Endothelial cell of umbilical vein (primary cell): Measurements from ENCODE around the gene PTPRT. TPM values are rescaled to one million over a fixed set of nuclear protein-coding genes. Genes with fewer than 3 reads are reported as not detected.

Experiments
- BruUV-seq: library from RNA; stranded (reverse); fragments of 400-500 nt; replicated peaks from 2 replicates; lab custom pipeline; 2021; lab: Mats Ljungman, UMichigan
- CTCF ChIA-PET: fragments of 300-600, 350-600 bp; sonication (Branson Sonifier 250); formaldehyde crosslinking; loops from one replicate; lab custom pipeline; 2021; ENCODE audit warnings: antibody characterized with exemption, inconsistent platforms; lab: Charles Lee
- POLR2A ChIA-PET: fragments of 300-600, 350-600 bp; sonication (Branson Sonifier 250); formaldehyde crosslinking; loops from one replicate; lab custom pipeline; 2021; ENCODE audit warnings: antibody characterized with exemption, inconsistent platforms; lab: Charles Lee
- DNase-seq: peaks from one replicate; pipeline ENCODE4 v3.0.0-alpha.2; 2011; ENCODE audit warnings: low read depth, low spot score
- FAIRE-seq: peaks from 2 replicates; lab custom pipeline; 2011; peaks lifted over from hg19 to GRCh38; lab: Jason Lieb, UNC
- H2AFZ ChIP-seq: 2 replicates; pipeline ENCODE4 v1.6.0; 2012; ENCODE audit warnings: low read depth, low read length, control low read depth, inconsistent platforms
- H3K27ac ChIP-seq: 2 replicates; pipeline ENCODE4 v1.5.1; 2011; ENCODE audit warnings: low read depth, mild to moderate bottlenecking, control low read depth, low read length, moderate library complexity; ENCODE audit not compliant: insufficient read depth
- H3K27me3 ChIP-seq, 2 experiments: 2 replicates each; pipeline versions ENCODE4 v1.6.0 to v1.6.1; 2011; ENCODE audit warnings: low read length in 2 of 2, mixed read lengths in 1 of 2; ENCODE audit not compliant: control insufficient read depth in 2 of 2, insufficient read depth in 2 of 2
- H3K36me3 ChIP-seq, 2 experiments: 2 replicates in 1 of 2; 3 replicates in 1 of 2; pipeline ENCODE4 v1.5.1; 2011; ENCODE audit warnings: low read length in 2 of 2, mild to moderate bottlenecking in 1 of 2, moderate library complexity in 1 of 2; ENCODE audit not compliant: control insufficient read depth in 2 of 2, insufficient read depth in 2 of 2; ENCODE audit errors: extremely low read depth in 1 of 2
- H3K4me1 ChIP-seq: 3 replicates; pipeline ENCODE4 v1.5.1; 2011; ENCODE audit warnings: mild to moderate bottlenecking, low read length; ENCODE audit not compliant: control insufficient read depth, insufficient read depth; ENCODE audit errors: extremely low read depth
- H3K4me2 ChIP-seq: 2 replicates; pipeline ENCODE4 v1.6.1; 2011; ENCODE audit warnings: low read length, control low read depth, mixed read lengths; ENCODE audit not compliant: insufficient read depth
- H3K4me3 ChIP-seq, 3 experiments: fragments of 200-600 bp in 1 of 3; sonication (generic), shearing (Covaris generic) in 1 of 3; replicated peaks in 1 of 3; 2 replicates each; pipeline ENCODE4 v1.5.1; 2011 to 2016; ENCODE audit warnings: control low read depth in 3 of 3, low read length in 3 of 3, mild to moderate bottlenecking in 2 of 3, inconsistent platforms in 1 of 3, low read depth in 1 of 3, moderate library complexity in 1 of 3; ENCODE audit not compliant: insufficient read depth in 1 of 3
- H3K79me2 ChIP-seq: 2 replicates; pipeline ENCODE4 v1.6.0; 2012; ENCODE audit warnings: low read length, inconsistent platforms; ENCODE audit not compliant: control insufficient read depth, insufficient read depth
- H3K9ac ChIP-seq: replicated peaks from 2 replicates; pipeline ENCODE3; 2011; ENCODE audit warnings: low read length, control low read depth; ENCODE audit not compliant: insufficient read depth; ENCODE audit errors: extremely low read depth
- H3K9me1 ChIP-seq: replicated peaks from 3 replicates; pipeline ENCODE4 v1.6.0; 2011; ENCODE audit warnings: mild to moderate bottlenecking, low read length; ENCODE audit not compliant: control insufficient read depth, insufficient read depth; ENCODE audit errors: extremely low read depth
- H3K9me3 ChIP-seq: replicated peaks from 2 replicates; pipeline ENCODE4 v1.5.1; 2012; ENCODE audit warnings: low read length, inconsistent platforms; ENCODE audit not compliant: control insufficient read depth, insufficient read depth
- H4K20me1 ChIP-seq: replicated peaks from 2 replicates; pipeline ENCODE3; 2011; ENCODE audit warnings: mild to moderate bottlenecking, low read length; ENCODE audit not compliant: control insufficient read depth, insufficient read depth; ENCODE audit errors: extremely low read depth
- EZH2 ChIP-seq: IDR thresholded peaks from 2 replicates; pipeline ENCODE4 v1.6.1; 2012; ENCODE audit warnings: borderline replicate concordance, low read depth, mild to moderate bottlenecking, moderate library complexity, low read length, inconsistent platforms; ENCODE audit not compliant: severe bottlenecking
- FOS ChIP-seq: IDR thresholded peaks from 2 replicates; pipeline ENCODE4 v1.6.1; 2011; ENCODE audit warnings: mild to moderate bottlenecking, low read length, moderate library complexity, borderline replicate concordance; ENCODE audit not compliant: insufficient read depth
- GATA2 ChIP-seq: IDR thresholded peaks from 2 replicates; pipeline ENCODE4 v1.7.0; 2011; ENCODE audit warnings: low read depth, mild to moderate bottlenecking, moderate library complexity, mixed read lengths, low read length; ENCODE audit not compliant: insufficient read length, insufficient read depth
- JUN ChIP-seq: IDR thresholded peaks from 2 replicates; pipeline ENCODE4 v1.6.1; 2011; ENCODE audit warnings: borderline replicate concordance, low read depth; ENCODE audit not compliant: insufficient read length, insufficient read depth
- POLR2A ChIP-seq: IDR thresholded peaks from 2 replicates; pipeline ENCODE4 v1.6.1; 2012; ENCODE audit warnings: low read depth, mild to moderate bottlenecking, control low read depth, low read length
- POLR2AphosphoS5 ChIP-seq: IDR thresholded peaks from 2 replicates; pipeline ENCODE4 v1.6.1; 2012; ENCODE audit warnings: low read depth, mild to moderate bottlenecking, control low read depth, low read length, moderate library complexity; ENCODE audit not compliant: insufficient read depth
- dilution Hi-C: fragments of 300-500 bp; cut with MboI; formaldehyde crosslinking; loops from one replicate; pipeline ENCODE4 v1.15.0; 2019; ENCODE audit warnings: low sequenced_read_pairs; ENCODE audit not compliant: extremely low pct_ligation_motif_present
- intact Hi-C: fragments of 100-400 bp; cut with micrococcal nuclease; formaldehyde crosslinking; loops from one replicate; pipeline ENCODE4 v1.10.0; 2022
- polyA plus RNA-seq, 4 experiments: library from polyadenylated mRNA; depleted of rRNA in 3 of 4; stranded (reverse) in 3 of 4; unstranded in 1 of 4; fragments of >200 nt; gene quantifications; 2 replicates each; pipeline versions ENCODE4 v1.2.1 to v1.2.3, GENCODE V29; 2011 to 2012; ENCODE audit warnings: missing spikeins in 1 of 4
- total RNA-seq: library from RNA; stranded (reverse); gene quantifications from 2 replicates; pipeline ENCODE4 v1.2.3, GENCODE V29; 2021
- TF ChIP-seq, protein P1 (sequence below): IDR thresholded peaks from 2 replicates; pipeline ENCODE4 v1.6.1; 2011; ENCODE audit not compliant: insufficient read depth, insufficient read length
- TF ChIP-seq, protein P2 (sequence below), 2 donors: IDR thresholded peaks; 1 replicate in 1 of 2; 2 replicates in 1 of 2; pipeline ENCODE4 v1.5.1; 2011; ENCODE audit warnings: low read length in 2 of 2, mild to moderate bottlenecking in 2 of 2, moderate library complexity in 2 of 2, control low read depth in 1 of 2, inconsistent platforms in 1 of 2, low read depth in 1 of 2; ENCODE audit not compliant: insufficient read depth in 1 of 2; ENCODE audit errors: extremely low read depth in 1 of 2

Gene PTPRT
- total and polyA plus RNA-seq, 2 donors (not counting 3 experiments of a cell fraction or from before 2014, with no cell fraction given), result not detected

DNA sequence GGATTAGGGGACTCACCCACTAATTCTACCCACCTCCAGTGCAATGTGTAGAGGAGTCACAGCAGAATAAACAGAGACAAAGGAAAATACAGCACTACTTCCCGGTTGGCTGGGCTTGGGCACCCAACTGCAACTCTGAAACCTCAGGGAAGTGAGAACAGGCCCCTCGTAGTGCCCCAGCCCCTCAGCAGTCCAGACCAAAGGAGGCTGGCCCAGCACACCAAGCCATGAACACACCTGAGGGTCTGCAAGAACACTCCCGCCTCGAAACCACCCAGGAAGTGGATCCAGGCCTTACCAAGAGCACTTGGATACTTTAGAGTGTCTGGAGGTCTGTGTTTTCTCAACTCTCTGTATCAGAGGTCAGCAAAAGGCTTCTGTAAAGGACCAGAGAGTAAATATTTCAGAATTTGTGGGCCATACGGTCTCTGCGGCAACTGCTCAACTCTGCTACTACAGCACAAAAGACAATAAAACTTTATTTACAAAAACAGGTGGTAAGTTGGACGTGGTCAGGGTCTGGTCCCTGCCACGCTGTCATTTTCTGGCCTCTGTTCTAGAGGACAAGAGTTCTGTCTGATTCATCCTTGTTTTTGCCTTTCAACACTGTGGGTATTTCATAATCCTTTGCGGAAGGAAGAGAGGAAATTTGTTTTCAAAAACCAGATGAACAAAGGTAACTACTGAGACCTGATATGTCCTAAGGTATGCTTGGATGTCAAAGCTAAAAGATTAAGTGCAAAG is 154.6 kb downstream of the PTPRT start:
- TF ChIP-seq, protein P1, sequence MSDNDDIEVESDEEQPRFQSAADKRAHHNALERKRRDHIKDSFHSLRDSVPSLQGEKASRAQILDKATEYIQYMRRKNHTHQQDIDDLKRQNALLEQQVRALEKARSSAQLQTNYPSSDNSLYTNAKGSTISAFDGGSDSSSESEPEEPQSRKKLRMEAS, result no peak
- TF ChIP-seq EZH2 (no peak), JUN (no peak), POLR2AphosphoS5 (no peak), GATA2 (no peak), POLR2A (no peak), FOS (no peak)
- TF ChIP-seq, protein P2, sequence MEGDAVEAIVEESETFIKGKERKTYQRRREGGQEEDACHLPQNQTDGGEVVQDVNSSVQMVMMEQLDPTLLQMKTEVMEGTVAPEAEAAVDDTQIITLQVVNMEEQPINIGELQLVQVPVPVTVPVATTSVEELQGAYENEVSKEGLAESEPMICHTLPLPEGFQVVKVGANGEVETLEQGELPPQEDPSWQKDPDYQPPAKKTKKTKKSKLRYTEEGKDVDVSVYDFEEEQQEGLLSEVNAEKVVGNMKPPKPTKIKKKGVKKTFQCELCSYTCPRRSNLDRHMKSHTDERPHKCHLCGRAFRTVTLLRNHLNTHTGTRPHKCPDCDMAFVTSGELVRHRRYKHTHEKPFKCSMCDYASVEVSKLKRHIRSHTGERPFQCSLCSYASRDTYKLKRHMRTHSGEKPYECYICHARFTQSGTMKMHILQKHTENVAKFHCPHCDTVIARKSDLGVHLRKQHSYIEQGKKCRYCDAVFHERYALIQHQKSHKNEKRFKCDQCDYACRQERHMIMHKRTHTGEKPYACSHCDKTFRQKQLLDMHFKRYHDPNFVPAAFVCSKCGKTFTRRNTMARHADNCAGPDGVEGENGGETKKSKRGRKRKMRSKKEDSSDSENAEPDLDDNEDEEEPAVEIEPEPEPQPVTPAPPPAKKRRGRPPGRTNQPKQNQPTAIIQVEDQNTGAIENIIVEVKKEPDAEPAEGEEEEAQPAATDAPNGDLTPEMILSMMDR (IDR thresholded peaks at IDR 0.05; ENCODE audit: extremely low read depth in 1 of 2, insufficient read depth in 1 of 2, low read depth in 1 of 2, low read length in 2 of 2), result no peak
- intact Hi-C loops (no loop called here), dilution Hi-C loops (no loop called here)
- ChIA-PET CTCF (no interaction called here), POLR2A (no interaction called here)
- H3K9me1 ChIP-seq, result no peaks in the 10 kb centered on the region
- FAIRE-seq (no peak), DNase-seq (no peak)
- no peaks in the 10 kb centered on the region for H4K20me1 ChIP-seq
- no peak overlapping the region for H3K4me3 ChIP-seq
- no peaks in the 10 kb centered on the region for H3K36me3 ChIP-seq
- peaks cover 5% of the 10 kb centered on the region for H3K9me3 ChIP-seq
- H3K9ac ChIP-seq, result no peak overlapping the region
- H2AFZ ChIP-seq, result no peak overlapping the region
- H3K79me2 ChIP-seq, result no peaks in the 10 kb centered on the region
- no peak overlapping the region for H3K27ac ChIP-seq
- H3K4me2 ChIP-seq, result no peak overlapping the region
- no TSS peak for BruUV-seq
- no peaks in the 10 kb centered on the region for H3K27me3 ChIP-seq
- no peaks in the 10 kb centered on the region for H3K4me1 ChIP-seq
